Calu3 (cell line): Measurements from ENCODE around the gene SHLD1. TPM values are rescaled to one million over a fixed set of nuclear protein-coding genes. Genes with fewer than 3 reads are reported as not detected.
"Not testable (repeated sequence)": the region's sequence is repeated elsewhere in the genome, so short reads cannot be mapped to it uniquely, and the experiment has no call there.

ENCODE experiments used
- BruUV-seq: library from RNA; stranded (reverse); fragments of 400-500 nt; replicated peaks from 2 replicates; lab custom pipeline; 2021; lab: Mats Ljungman, UMichigan
- CTCF ChIA-PET: fragments of 300-600 bp; sonication (Branson Sonifier 250); formaldehyde crosslinking; loops from one replicate; lab custom pipeline; 2022; ENCODE audit warnings: antibody characterized with exemption; lab: Charles Lee
- DNase-seq: peaks from one replicate; pipeline ENCODE4 v3.0.0; 2022
- H3K27ac Mint-ChIP-seq: one replicate; pipeline ENCODE4 v1.8.0; 2022; ENCODE audit warnings: mixed read lengths; ENCODE audit not compliant: unreplicated experiment
- H3K27me3 Mint-ChIP-seq: one replicate; pipeline ENCODE4 v1.8.0; 2022; ENCODE audit warnings: mixed read lengths; ENCODE audit not compliant: unreplicated experiment
- H3K36me3 Mint-ChIP-seq: one replicate; pipeline ENCODE4 v1.8.0; 2022; ENCODE audit warnings: mild to moderate bottlenecking, moderate library complexity, mixed read lengths; ENCODE audit not compliant: insufficient read depth, unreplicated experiment
- H3K4me1 Mint-ChIP-seq: one replicate; pipeline ENCODE4 v1.8.0; 2022; ENCODE audit warnings: mild to moderate bottlenecking, low read depth, mixed read lengths; ENCODE audit not compliant: unreplicated experiment
- H3K4me3 Mint-ChIP-seq: one replicate; pipeline ENCODE4 v1.8.0; 2022; ENCODE audit warnings: mild to moderate bottlenecking, low read depth, moderate library complexity, mixed read lengths; ENCODE audit not compliant: unreplicated experiment
- H3K9me3 Mint-ChIP-seq: one replicate; pipeline ENCODE4 v1.8.0; 2022; ENCODE audit warnings: low read depth, mixed read lengths; ENCODE audit not compliant: unreplicated experiment
- CTCF ChIP-seq: fragments of 200-600 bp; IDR thresholded peaks from one replicate; pipeline ENCODE4 v1.8.0; 2022; ENCODE audit warnings: antibody characterized with exemption; ENCODE audit not compliant: unreplicated experiment
- intact Hi-C: fragments of 100-400 bp; cut with micrococcal nuclease; formaldehyde crosslinking; loops from one replicate; pipeline ENCODE4 v1.10.0; 2022; ENCODE audit not compliant: unreplicated experiment
- total RNA-seq: library from RNA; stranded (reverse); gene quantifications from 2 replicates; pipeline ENCODE4 v1.2.3, GENCODE V29; 2022

SHLD1 gene
- total RNA-seq, 1 experiment from 2014 or later, result 1.3 TPM

DNA sequence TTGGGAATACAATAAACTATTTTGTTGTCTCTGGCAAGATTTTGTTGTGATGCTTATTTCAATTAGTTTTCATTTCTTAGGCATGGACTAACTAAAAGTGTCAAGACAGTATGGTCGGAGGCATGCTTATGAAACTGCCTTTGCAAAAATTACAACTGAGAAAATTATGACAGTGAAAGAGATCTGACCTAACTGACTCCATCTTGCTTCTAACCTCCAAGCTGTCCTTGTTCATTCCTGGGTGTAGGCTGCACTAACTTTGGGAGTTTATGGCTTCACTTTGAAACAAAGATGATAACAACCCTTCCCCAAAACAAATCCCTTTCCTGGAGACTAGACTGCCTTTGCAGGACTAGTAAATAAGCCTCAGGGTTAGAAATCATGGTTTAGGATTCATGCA, 4.1 kb upstream of the SHLD1 start:
- CTCF ChIA-PET, result interaction anchor here (1.1 kb wide), 1 partner anchor 21 kb away, joined by 5 read pairs; no protein-coding TSS in a partner anchor
- no peak overlapping the region for H3K4me3 Mint-ChIP-seq
- H3K36me3 Mint-ChIP-seq, result peaks cover 11% of the 10 kb centered on the region
- no peak for DNase-seq
- no peak overlapping the region for H3K27ac Mint-ChIP-seq
- H3K9me3 Mint-ChIP-seq, result no peaks in the 10 kb centered on the region
- H3K27me3 Mint-ChIP-seq, result no peaks in the 10 kb centered on the region
- no peak for TF ChIP-seq CTCF
- no TSS peak for BruUV-seq
- peaks cover 13% of the 10 kb centered on the region for H3K4me1 Mint-ChIP-seq
- intact Hi-C loops, result no loop called here

- Mint-ChIP-seq H3K27ac (no peak overlapping the region), H3K4me1 (peaks cover 13% of the 10 kb centered on the region), H3K27me3 (no peaks in the 10 kb centered on the region), H3K9me3 (no peaks in the 10 kb centered on the region), H3K36me3 (peaks cover 11% of the 10 kb centered on the region), H3K4me3 (no peak overlapping the region)
- no peak for TF ChIP-seq CTCF
- CTCF ChIA-PET, result no interaction called here
- intact Hi-C loops, result no loop called here
- no TSS peak for BruUV-seq
- DNase-seq, result no peak
These were observed 2.0 kb upstream of the SHLD1 start for GRCh38 chr20:5748246-5748645.

DNA sequence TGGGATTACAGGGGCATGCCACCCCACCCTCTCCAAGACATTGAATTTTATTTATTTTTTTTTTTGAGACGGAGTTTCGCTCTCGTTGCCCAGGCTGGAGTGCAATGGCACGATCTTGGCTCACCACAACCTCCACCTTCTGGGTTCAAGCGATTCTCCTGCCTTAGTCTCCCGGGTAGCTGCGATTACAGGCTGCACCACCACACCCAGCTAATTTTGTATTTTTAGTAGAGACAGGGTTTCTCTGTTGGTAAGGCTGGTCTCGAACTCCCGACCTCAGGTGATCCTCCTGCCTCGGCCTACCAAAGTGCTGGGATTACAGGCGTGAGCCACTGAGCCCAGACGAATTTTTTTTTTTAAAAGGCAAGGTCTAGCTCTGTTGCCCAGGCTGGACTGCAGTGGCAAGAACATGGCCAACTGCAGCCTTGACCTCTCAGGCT, 669 bp upstream of the SHLD1 start:
- H3K4me1 Mint-ChIP-seq, result peaks cover 13% of the 10 kb centered on the region
- CTCF ChIA-PET, H3K27ac Mint-ChIP-seq, H3K9me3 Mint-ChIP-seq, intact Hi-C loops, DNase-seq, H3K4me3 Mint-ChIP-seq, H3K27me3 Mint-ChIP-seq, BruUV-seq: not testable (repeated sequence)
- H3K36me3 Mint-ChIP-seq, result peaks cover 11% of the 10 kb centered on the region

- intact Hi-C loops, result no loop called here
- H3K36me3 Mint-ChIP-seq, result peaks cover 11% of the 10 kb centered on the region
- H3K27me3 Mint-ChIP-seq, result no peaks in the 10 kb centered on the region
- H3K4me1 Mint-ChIP-seq, result peaks cover 9% of the 10 kb centered on the region
- H3K9me3 Mint-ChIP-seq, result no peaks in the 10 kb centered on the region
- TF ChIP-seq CTCF, result no peak
- BruUV-seq, result no TSS peak
- CTCF ChIA-PET, result interaction anchor here (0.7 kb wide), 1 partner anchor 143 kb away, joined by 4 read pairs; no protein-coding TSS in a partner anchor
- H3K4me3 Mint-ChIP-seq, result no peak overlapping the region
- no peak overlapping the region for H3K27ac Mint-ChIP-seq
- no peak for DNase-seq
These were observed 1.7 kb downstream of the SHLD1 start for GRCh38 chr20:5751856-5752255.

DNA sequence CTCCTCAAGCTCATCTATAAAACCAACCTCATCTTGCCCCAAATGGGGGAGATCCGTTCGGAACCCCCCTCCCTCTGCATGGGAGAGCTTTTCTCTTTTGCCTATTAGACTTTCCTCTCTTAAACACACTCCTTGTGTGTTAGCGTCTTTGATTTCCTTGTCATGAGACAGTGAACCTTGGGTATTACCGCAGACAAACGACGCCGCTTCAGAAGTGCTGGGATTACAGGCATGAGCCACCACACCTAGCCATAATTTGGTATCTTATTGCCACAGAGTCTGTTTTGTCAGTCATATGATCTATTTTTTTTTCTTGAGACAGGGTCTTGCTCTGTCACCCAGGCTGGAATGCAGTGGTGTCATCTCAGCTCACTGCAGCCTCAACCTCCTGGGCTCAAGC, 3.6 kb downstream of the SHLD1 start:
- H3K27me3 Mint-ChIP-seq, result no peaks in the 10 kb centered on the region
- DNase-seq, result no peak
- no peak overlapping the region for H3K4me3 Mint-ChIP-seq
- BruUV-seq, result no TSS peak
- intact Hi-C loops, result no loop called here
- peaks cover 11% of the 10 kb centered on the region for H3K36me3 Mint-ChIP-seq
- TF ChIP-seq CTCF, result no peak
- no peaks in the 10 kb centered on the region for H3K9me3 Mint-ChIP-seq
- no peak overlapping the region for H3K27ac Mint-ChIP-seq
- no peaks in the 10 kb centered on the region for H3K4me1 Mint-ChIP-seq
- CTCF ChIA-PET, result no interaction called here
